Psoas muscle (tissue), 8 donors: Measurements from ENCODE around the gene GPLD1. TPM values are rescaled to one million over a fixed set of nuclear protein-coding genes. Genes with fewer than 3 reads are reported as not detected.

Experiments used
- ATAC-seq, 4 donors: fragments of 200-7000 bp; cut with Tn5 transposase; one replicate each; pipeline ENCODE4 v1.9.1; 2020; ENCODE audit warnings: moderate library complexity in 3 of 4, mild to moderate bottlenecking in 2 of 4
- DNase-seq, 2 donors: peaks; one replicate each; pipeline ENCODE4 v3.0.0-alpha.2; 2020
- H3K27ac ChIP-seq: fragments of 200-600 bp; one replicate; pipeline ENCODE4 v1.8.0; 2022
- H3K27me3 ChIP-seq, 3 donors: fragments of 200-600 bp in 1 of 3; one replicate each; pipeline versions ENCODE4 v1.6.1 to v1.8.0; 2013 to 2022; ENCODE audit warnings: low read length in 2 of 3, mild to moderate bottlenecking in 2 of 3, moderate library complexity in 1 of 3; ENCODE audit not compliant: insufficient read depth in 3 of 3
- H3K36me3 ChIP-seq, 2 donors: fragments of 200-600 bp in 1 of 2; one replicate each; pipeline versions ENCODE4 v1.6.1 to v1.8.0; 2013 to 2022; ENCODE audit warnings: low read depth in 1 of 2, mild to moderate bottlenecking in 1 of 2, moderate library complexity in 1 of 2; ENCODE audit not compliant: insufficient read depth in 1 of 2
- H3K4me1 ChIP-seq: fragments of 200-600 bp; one replicate; pipeline ENCODE4 v1.8.0; 2022
- H3K4me3 ChIP-seq: fragments of 200-600 bp; one replicate; pipeline ENCODE4 v1.8.0; 2022; ENCODE audit warnings: mild to moderate bottlenecking
- H3K9me3 ChIP-seq: fragments of 200-600 bp; one replicate; pipeline ENCODE4 v1.8.0; 2022
- WGBS, 3 donors: extraction: QIAGEN DNeasy Blood & Tissue Kit; methylation state at CpG; one replicate each; pipeline versions ENCODE4 v1.1.6 to v1.1.7; 2013; 5-methylcytosine and 5-hydroxymethylcytosine counted together
- intact Hi-C, 2 donors: fragments of 100-400 bp; cut with DNase I; formaldehyde crosslinking; loops; one replicate each; pipeline versions ENCODE4 v1.11.0 to v1.14.2; 2022
- polyA plus RNA-seq, 3 donors: library from polyadenylated mRNA; stranded (reverse); fragments of 200-250 nt; gene quantifications; one replicate each; pipeline ENCODE4 v1.2.3, GENCODE V29; 2013
- total RNA-seq, 4 donors: library from RNA; stranded (reverse); fragmentation: NEBNext Ultra II Directional in 2 of 4; extraction: Animal tissue kit (Norgen Biotek cat#: 25700) in 2 of 4; gene quantifications; one replicate each; pipeline versions ENCODE4 v1.2.1 to v1.2.4, GENCODE V29; 2021 to 2023
- TF ChIP-seq, protein P1 (sequence below): fragments of 200-600 bp; IDR thresholded peaks from one replicate; pipeline ENCODE4 v1.8.0; 2022; ENCODE audit warnings: antibody characterized with exemption
- donor health status: healthy with polysubstance abuse.
- donor health status: DM: no; HTN: no; CAD: no; lungs with moderate emphysema.
- donor health status: Bipolar disorder and iron deficiency.
- donor health status: healthy.
- donor health status: DM: yes; HTN: yes; CAD: no.
- donor health status: DM: no; HTN: no; CAD: no.
- donor health status: DM: no; HTN: no; CAD: no.
- donor health status: DM: yes; HTN: yes; CAD: no.

Gene GPLD1
- total and polyA plus RNA-seq, 7 donors = 0.25 to 1.1 (median 0.38) TPM

DNA sequence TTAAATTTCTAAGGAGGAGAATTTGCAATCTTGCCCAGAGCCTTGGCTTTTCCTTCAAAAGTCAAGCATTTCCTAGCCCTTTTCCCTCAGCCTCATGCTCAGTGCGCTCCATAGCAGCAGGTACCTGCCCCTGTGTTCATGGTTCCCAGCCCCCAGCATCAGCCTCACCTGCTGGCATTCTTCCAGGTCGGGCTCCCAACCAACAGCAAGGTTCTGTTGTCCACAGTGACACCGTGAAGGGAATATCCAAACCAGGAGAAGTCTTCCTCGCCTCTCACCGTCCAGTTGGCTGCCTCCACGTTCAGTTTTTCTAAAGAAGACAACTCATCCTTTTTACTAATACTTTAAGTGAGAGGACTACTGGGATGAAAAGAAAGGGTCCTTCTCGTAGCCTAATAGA is 42.7 kb downstream of the GPLD1 start:
- no peak for DNase-seq
- TF ChIP-seq, protein P1, sequence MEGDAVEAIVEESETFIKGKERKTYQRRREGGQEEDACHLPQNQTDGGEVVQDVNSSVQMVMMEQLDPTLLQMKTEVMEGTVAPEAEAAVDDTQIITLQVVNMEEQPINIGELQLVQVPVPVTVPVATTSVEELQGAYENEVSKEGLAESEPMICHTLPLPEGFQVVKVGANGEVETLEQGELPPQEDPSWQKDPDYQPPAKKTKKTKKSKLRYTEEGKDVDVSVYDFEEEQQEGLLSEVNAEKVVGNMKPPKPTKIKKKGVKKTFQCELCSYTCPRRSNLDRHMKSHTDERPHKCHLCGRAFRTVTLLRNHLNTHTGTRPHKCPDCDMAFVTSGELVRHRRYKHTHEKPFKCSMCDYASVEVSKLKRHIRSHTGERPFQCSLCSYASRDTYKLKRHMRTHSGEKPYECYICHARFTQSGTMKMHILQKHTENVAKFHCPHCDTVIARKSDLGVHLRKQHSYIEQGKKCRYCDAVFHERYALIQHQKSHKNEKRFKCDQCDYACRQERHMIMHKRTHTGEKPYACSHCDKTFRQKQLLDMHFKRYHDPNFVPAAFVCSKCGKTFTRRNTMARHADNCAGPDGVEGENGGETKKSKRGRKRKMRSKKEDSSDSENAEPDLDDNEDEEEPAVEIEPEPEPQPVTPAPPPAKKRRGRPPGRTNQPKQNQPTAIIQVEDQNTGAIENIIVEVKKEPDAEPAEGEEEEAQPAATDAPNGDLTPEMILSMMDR = no peak
- H3K4me1 ChIP-seq = peaks cover under 1% of the 10 kb centered on the region
- no peaks in the 10 kb centered on the region for H3K9me3 ChIP-seq
- H3K27ac ChIP-seq = no peak overlapping the region
- no peaks in the 10 kb centered on the region for H3K27me3 ChIP-seq
- intact Hi-C loops = no loop called here
- no peaks in the 10 kb centered on the region for H3K36me3 ChIP-seq
- WGBS, 3 donors = 84 to 90% (median 88%) methylated on average over 7 of the region's 7 CpGs
- H3K4me3 ChIP-seq = no peak overlapping the region
- ATAC-seq = no peak

DNA sequence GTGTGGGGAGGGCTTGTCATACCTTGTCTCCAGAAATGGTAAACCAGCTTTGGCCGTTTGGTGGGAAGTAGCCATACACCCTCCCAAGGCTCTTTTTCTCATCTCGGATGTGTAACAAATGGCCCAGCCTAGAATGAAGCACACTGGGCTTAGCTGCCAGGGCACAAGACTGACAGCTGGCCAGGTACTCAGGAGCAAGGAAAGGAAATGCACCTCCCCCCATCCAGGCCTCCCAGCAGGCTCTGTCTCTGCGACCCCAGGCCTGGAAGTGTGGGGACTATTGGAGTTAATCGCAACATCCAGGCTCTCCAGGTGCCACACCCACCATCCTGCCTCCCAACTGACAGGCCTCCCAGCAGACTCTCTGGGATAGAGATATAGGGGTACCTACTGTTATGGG is 43.7 kb downstream of the GPLD1 start:
- peaks cover 5% of the 10 kb centered on the region for H3K4me1 ChIP-seq
- DNase-seq = no peak
- H3K27me3 ChIP-seq = no peaks in the 10 kb centered on the region
- TF ChIP-seq, protein P1 = no peak
- WGBS, 3 donors = 52 to 68% (median 56%) methylated on average over 4 of the region's 4 CpGs
- H3K9me3 ChIP-seq = no peaks in the 10 kb centered on the region
- no peak overlapping the region for H3K27ac ChIP-seq
- no peak for ATAC-seq
- H3K36me3 ChIP-seq = no peaks in the 10 kb centered on the region
- H3K4me3 ChIP-seq = no peak overlapping the region
- intact Hi-C loops = no loop called here

DNA sequence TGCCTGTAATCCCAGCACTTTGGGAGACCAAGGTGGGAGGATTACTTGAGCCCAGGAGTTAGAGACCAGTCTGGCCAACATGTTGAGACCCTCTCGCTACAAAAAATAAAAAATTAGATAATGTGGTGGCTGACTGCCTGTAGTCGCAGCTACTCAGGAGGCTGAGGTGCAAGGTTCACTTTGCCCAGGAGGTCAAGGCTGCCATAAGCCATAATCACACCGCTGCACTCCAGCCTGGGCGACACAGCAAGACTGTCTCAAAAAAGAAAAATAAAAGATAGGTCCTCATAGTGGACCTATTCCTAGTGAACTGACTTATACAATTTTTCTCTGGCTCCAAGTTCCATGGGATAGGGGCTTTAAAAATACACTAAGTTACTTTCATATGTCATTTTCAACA is 44.8 kb downstream of the GPLD1 start:
- H3K4me1 ChIP-seq = peaks cover 5% of the 10 kb centered on the region
- TF ChIP-seq, protein P1 = no peak
- H3K36me3 ChIP-seq = no peaks in the 10 kb centered on the region
- intact Hi-C loops = no loop called here
- H3K27me3 ChIP-seq = no peaks in the 10 kb centered on the region
- no peak overlapping the region for H3K27ac ChIP-seq
- no peaks in the 10 kb centered on the region for H3K9me3 ChIP-seq
- DNase-seq = no peak
- ATAC-seq = no peak
- WGBS, 3 donors = 72 to 99% (median 86%) methylated on average over 4 of the region's 4 CpGs
- no peak overlapping the region for H3K4me3 ChIP-seq

DNA sequence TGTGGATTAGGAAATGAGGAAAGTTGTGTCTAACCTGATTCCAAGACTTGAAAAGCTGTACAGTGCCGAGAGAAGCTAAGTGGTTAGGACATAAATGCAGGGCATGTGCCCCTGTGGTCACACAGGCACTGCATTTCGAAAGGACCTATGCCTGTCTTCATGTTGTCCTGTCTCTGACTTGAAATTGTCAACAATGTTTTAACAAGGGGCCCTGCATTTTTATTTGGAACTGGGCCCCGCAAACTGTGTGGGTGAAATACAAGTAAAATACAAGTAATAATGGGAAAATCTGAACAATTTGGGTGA is 47.8 kb downstream of the GPLD1 start:
- TF ChIP-seq, protein P1 = no peak
- Histone ChIP-seq H3K4me1 (peaks cover 5% of the 10 kb centered on the region), H3K4me3 (peak overlapping the region; percentile 0), H3K27ac (peak overlapping the region; percentile 7), H3K36me3 (peaks cover 0 to 2% of the 10 kb centered on the region in 2 donors), H3K27me3 (no peaks in the 10 kb centered on the region), H3K9me3 (no peaks in the 10 kb centered on the region)
- 51 to 91% (median 63%) methylated on average over 3 of the region's 3 CpGs for WGBS, 3 donors
- intact Hi-C loops = no loop called here
- no peak for DNase-seq
- ATAC-seq = peak in 3 of 4 donors; percentile 46 to 71 (median 61)

DNA sequence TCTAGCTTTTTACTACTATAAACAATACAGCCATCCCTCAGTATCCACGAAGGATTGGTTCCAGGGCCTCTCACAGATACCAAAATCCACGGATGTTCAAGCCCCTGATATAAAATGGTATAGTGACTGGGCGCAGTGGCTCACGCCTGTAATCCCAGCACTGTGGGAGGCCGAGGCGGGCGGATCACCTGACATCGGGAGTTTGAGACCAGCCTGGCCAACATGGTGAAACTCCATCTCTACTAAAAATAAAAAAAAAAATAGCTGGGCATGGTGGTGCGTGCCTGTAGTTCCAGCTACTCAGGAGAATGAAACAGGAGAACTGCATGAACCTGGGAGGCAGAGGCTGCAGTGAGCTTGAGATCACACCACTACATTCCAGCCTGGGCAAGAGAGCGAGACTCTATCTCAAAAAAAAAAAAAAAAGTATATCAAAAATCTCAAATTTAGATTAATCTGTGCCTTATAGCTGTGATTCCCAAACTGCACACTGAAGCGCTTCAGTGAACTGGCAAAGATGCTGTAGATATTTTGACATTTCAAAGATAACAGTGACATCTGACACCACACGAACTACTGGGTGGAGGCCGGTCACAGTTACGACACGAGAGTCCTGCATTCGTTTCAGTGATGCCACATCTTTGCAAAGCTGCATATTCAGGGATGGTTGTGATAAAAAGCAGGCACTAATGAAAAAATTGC is 48.3 kb downstream of the GPLD1 start:
- intact Hi-C loops = no loop called here
- H3K27ac ChIP-seq = peak overlapping the region; percentile 7
- no peaks in the 10 kb centered on the region for H3K27me3 ChIP-seq
- H3K4me3 ChIP-seq = peak overlapping the region; percentile 0
- no peaks in the 10 kb centered on the region for H3K9me3 ChIP-seq
- 27 to 69% (median 29%) methylated on average over 16 of the region's 16 CpGs for WGBS, 3 donors
- TF ChIP-seq, protein P1 = no peak
- peak in 3 of 4 donors; percentile 65 to 88 (median 66) for ATAC-seq
- DNase-seq = peak in 1 of 2 donors; percentile 54
- H3K4me1 ChIP-seq = peaks cover 5% of the 10 kb centered on the region
- peaks cover 2% of the 10 kb centered on the region in 2 donors for H3K36me3 ChIP-seq
